GM18907 (cell line): ENCODE results near the gene CCR6.
"Not testable (repeated sequence)": the region's sequence is repeated elsewhere in the genome, so short reads cannot be mapped to it uniquely, and the experiment has no call there.

Source experiments
- ATAC-seq: cut with Tn5 transposase; IDR thresholded peaks from one replicate; pipeline ENCODE4 v1.9.1; 2021; ENCODE audit warnings: mild to moderate bottlenecking, moderate library complexity; ENCODE audit not compliant: unreplicated experiment

Gene CCR6

GRCh38 chr6:167122827-167123657, at the start of gene CCR6:
Gene CCR6, plus strand, starts transcription at chr6:167123096. Its CDS starts 13,039 bp downstream, at chr6:167136135.
- ATAC-seq = no peak

- no peak for ATAC-seq
Observed at GRCh38 chr6:167073679-167074274, 49.1 kb upstream of the CCR6 start.

- no peak for ATAC-seq
Observed at GRCh38 chr6:167077241-167077932, 45.5 kb upstream of the CCR6 start.

- no peak for ATAC-seq
Observed at GRCh38 chr6:167078745-167079144, 44.2 kb upstream of the CCR6 start.

- peak; percentile 100 for ATAC-seq
Observed at GRCh38 chr6:167079853-167080297, 43.0 kb upstream of the CCR6 start.

GRCh38 chr6:167087857-167088354, 35.0 kb upstream of the CCR6 start:
- no peak for ATAC-seq

- ATAC-seq = not testable (repeated sequence)
Observed at GRCh38 chr6:167088741-167089140, 34.2 kb upstream of the CCR6 start.

GRCh38 chr6:167089243-167090142, 33.4 kb upstream of the CCR6 start:
- ATAC-seq = no peak

GRCh38 chr6:167090171-167090570, 32.7 kb upstream of the CCR6 start:
- ATAC-seq = no peak

GRCh38 chr6:167091026-167091804, 31.7 kb upstream of the CCR6 start:
- ATAC-seq = no peak

GRCh38 chr6:167091805-167092107, 31.1 kb upstream of the CCR6 start:
- ATAC-seq = no peak

GRCh38 chr6:167092672-167093339, 30.1 kb upstream of the CCR6 start:
- ATAC-seq = no peak

- no peak for ATAC-seq
Observed at GRCh38 chr6:167093406-167093921, 29.4 kb upstream of the CCR6 start.

- ATAC-seq = peak; percentile 40
Observed at GRCh38 chr6:167093922-167094432, 28.9 kb upstream of the CCR6 start.

GRCh38 chr6:167094436-167094819, 28.5 kb upstream of the CCR6 start:
- ATAC-seq = peak; percentile 16

GRCh38 chr6:167094820-167095637, 27.9 kb upstream of the CCR6 start:
- peak; percentile 58 for ATAC-seq

- ATAC-seq = no peak
Observed at GRCh38 chr6:167095888-167096287, 27.0 kb upstream of the CCR6 start.

GRCh38 chr6:167096991-167097390, 25.9 kb upstream of the CCR6 start:
- no peak for ATAC-seq
